Uterus (tissue), 2 donors: ENCODE results near the gene COQ8B.

Experiments used
- POLR2A ChIP-seq, 2 donors: fragments of 450-650 bp; IDR thresholded peaks; one replicate each; pipeline ENCODE4 v1.6.1; 2016; ENCODE audit warnings: antibody characterized with exemption in 2 of 2, mild to moderate bottlenecking in 1 of 2, moderate library complexity in 1 of 2
- TF ChIP-seq, protein P1 (sequence below), 4 experiments: fragments of 200-600 bp in 2 of 4; fragments of 450-650 bp in 2 of 4; sonication (generic) in 2 of 4; IDR thresholded peaks; one replicate each; pipeline ENCODE4 v1.5.1; 2016 to 2019; ENCODE audit warnings: antibody characterized with exemption in 4 of 4, mild to moderate bottlenecking in 2 of 4, moderate library complexity in 1 of 4

DNA sequence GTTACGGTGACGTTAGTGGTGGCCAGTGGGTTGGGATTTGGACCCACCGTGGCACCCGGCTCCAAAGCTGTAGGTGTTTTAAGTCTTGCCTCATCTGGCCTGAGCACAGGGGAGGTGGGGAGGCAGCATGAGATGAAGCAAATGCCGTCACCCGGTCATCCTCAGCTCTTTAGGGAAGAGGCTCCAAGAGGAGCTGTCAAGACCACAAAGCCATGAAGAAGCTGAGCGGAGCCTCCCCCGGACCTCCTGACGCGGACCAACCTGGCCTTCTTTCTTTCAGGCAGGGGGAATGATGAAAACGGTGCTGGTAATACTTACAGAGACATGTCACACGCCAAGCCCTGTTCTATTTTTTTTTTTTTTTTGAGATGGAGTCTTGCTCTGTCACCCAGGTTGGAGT is 26.2 kb upstream of the COQ8B start:
- TF ChIP-seq, protein P1, sequence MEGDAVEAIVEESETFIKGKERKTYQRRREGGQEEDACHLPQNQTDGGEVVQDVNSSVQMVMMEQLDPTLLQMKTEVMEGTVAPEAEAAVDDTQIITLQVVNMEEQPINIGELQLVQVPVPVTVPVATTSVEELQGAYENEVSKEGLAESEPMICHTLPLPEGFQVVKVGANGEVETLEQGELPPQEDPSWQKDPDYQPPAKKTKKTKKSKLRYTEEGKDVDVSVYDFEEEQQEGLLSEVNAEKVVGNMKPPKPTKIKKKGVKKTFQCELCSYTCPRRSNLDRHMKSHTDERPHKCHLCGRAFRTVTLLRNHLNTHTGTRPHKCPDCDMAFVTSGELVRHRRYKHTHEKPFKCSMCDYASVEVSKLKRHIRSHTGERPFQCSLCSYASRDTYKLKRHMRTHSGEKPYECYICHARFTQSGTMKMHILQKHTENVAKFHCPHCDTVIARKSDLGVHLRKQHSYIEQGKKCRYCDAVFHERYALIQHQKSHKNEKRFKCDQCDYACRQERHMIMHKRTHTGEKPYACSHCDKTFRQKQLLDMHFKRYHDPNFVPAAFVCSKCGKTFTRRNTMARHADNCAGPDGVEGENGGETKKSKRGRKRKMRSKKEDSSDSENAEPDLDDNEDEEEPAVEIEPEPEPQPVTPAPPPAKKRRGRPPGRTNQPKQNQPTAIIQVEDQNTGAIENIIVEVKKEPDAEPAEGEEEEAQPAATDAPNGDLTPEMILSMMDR (IDR thresholded peaks at IDR 0.05), result no peak
- no peak for TF ChIP-seq POLR2A (IDR thresholded peaks at IDR 0.05)
